ENCODE data around the gene AATK.

- TF ChIP-seq CTCF (IDR thresholded peaks at IDR 0.05; ENCODE audit: low read depth, low read length, poor library complexity, severe bottlenecking) (no peak), EZH2phosphoT487 (IDR thresholded peaks at IDR 0.05; ENCODE audit: borderline replicate concordance, low read length) (no peak)
These were observed 18.5 kb upstream of the AATK start for GRCh38 chr17:81184555-81184954.
